ENCODE data around the gene SLC35F1.

GRCh38 chr6:118012944-118013343 is 105.9 kb downstream of the SLC35F1 start:
- no peak for TF ChIP-seq RXRA (IDR thresholded peaks at IDR 0.05)
- TF ChIP-seq GABPA (IDR thresholded peaks at IDR 0.05 in 1 of 2, conservative IDR thresholded peaks at IDR 0.05 in 1 of 2) = no peak
- no peak for TF ChIP-seq YY1 (IDR thresholded peaks at IDR 0.05)
- TF ChIP-seq CTCF (IDR thresholded peaks at IDR 0.05; ENCODE audit: low read depth, low read length, missing input control) = no peak
- TF ChIP-seq TAF1 (conservative IDR thresholded peaks at IDR 0.05) = no peak
- no peak for TF ChIP-seq MAX (IDR thresholded peaks at IDR 0.05)
- no peak for TF ChIP-seq ATF3 (IDR thresholded peaks at IDR 0.05)
- TF ChIP-seq SP1 (IDR thresholded peaks at IDR 0.05) = no peak
- no peak for TF ChIP-seq EGR1 (IDR thresholded peaks at IDR 0.05; ENCODE audit: low read depth in 2 of 2)
- no peak for TF ChIP-seq REST (IDR thresholded peaks at IDR 0.05)

Data from liver (tissue), 3 donors.